ENCODE data around the gene HMBS.
"Not testable (repeated sequence)": the region's sequence is repeated elsewhere in the genome, so short reads cannot be mapped to it uniquely, and the experiment has no call there.

HMBS gene

GRCh38 chr11:119103161-119103664, 18.5 kb downstream of the HMBS start:
- not testable (repeated sequence) for FAIRE-seq

GRCh38 chr11:119103793-119104192, 19.1 kb downstream of the HMBS start:
- no peak for FAIRE-seq

GRCh38 chr11:119106564-119107537, 22.2 kb downstream of the HMBS start, which contains the start of gene C2CD2L:
C2CD2L (plus strand) TSS chr11:119107344; CDS start chr11:119107742, 398 bp downstream.
- FAIRE-seq: no peak

GRCh38 chr11:119107538-119108145, 23.0 kb downstream of the HMBS start:
- FAIRE-seq: no peak

- FAIRE-seq: no peak
Observed at GRCh38 chr11:119108146-119108856, 23.6 kb downstream of the HMBS start.

- no peak for FAIRE-seq
Observed at GRCh38 chr11:119108857-119109221, 24.2 kb downstream of the HMBS start.

GRCh38 chr11:119109843-119110242, 25.2 kb downstream of the HMBS start:
- no peak for FAIRE-seq

- FAIRE-seq: no peak
Observed at GRCh38 chr11:119110439-119110838, 25.8 kb downstream of the HMBS start.

- no peak for FAIRE-seq
Observed at GRCh38 chr11:119111361-119111925, 26.8 kb downstream of the HMBS start.

GRCh38 chr11:119112314-119113020, 27.8 kb downstream of the HMBS start:
- FAIRE-seq: no peak

GRCh38 chr11:119113716-119114115, 29.0 kb downstream of the HMBS start:
- no peak for FAIRE-seq

- FAIRE-seq: no peak
Observed at GRCh38 chr11:119114351-119114750, 29.7 kb downstream of the HMBS start.

- FAIRE-seq: no peak
Observed at GRCh38 chr11:119115484-119116234, 31.0 kb downstream of the HMBS start.

GRCh38 chr11:119116235-119116594, 31.5 kb downstream of the HMBS start:
- no peak for FAIRE-seq

GRCh38 chr11:119116601-119117000, 31.9 kb downstream of the HMBS start:
- FAIRE-seq: no peak

- no peak for FAIRE-seq
Observed at GRCh38 chr11:119117004-119117706, 32.5 kb downstream of the HMBS start.

- FAIRE-seq: no peak
Observed at GRCh38 chr11:119118227-119118626, 33.5 kb downstream of the HMBS start.

GRCh38 chr11:119118946-119119345, 34.3 kb downstream of the HMBS start:
- FAIRE-seq: no peak

GRCh38 chr11:119120639-119121007, 35.9 kb downstream of the HMBS start:
- no peak for FAIRE-seq

- FAIRE-seq: peak; percentile 97
Observed at GRCh38 chr11:119121008-119121810, 36.5 kb downstream of the HMBS start, which contains the start of gene HINFP. HINFP (plus strand) TSS chr11:119121580; CDS start chr11:119126945, 5,365 bp downstream.
